ENCODE results near the gene CPLX4. TPM values are rescaled to one million over a fixed set of nuclear protein-coding genes. Genes with fewer than 3 reads are reported as not detected.

Gene CPLX4
- total and polyA plus RNA-seq, 2 donors (not counting 3 experiments of a cell fraction or from before 2014, with no cell fraction given) = not detected

DNA sequence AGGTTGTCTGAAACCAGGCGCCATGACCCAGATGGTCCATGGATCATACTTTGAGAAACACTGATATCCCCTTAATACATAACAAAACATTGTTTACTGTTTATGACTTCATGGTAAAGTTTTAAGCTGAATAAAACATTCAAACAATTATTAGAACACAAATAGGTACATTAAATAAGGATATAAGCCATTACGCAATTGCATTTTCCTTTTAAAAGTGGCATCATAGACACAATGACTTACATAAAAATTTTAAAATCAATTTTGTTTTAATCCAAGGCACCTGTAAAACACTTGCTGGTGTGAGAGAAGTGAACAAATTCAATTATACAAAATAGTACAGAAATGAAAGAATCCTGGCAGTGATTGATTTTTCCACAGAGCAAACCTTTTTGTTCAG, 10.2 kb upstream of the CPLX4 start:
- intact Hi-C loops (cut with micrococcal nuclease) (no loop called here), dilution Hi-C loops (cut with MboI; ENCODE audit: extremely low pct_ligation_motif_present, low sequenced_read_pairs) (no loop called here)
- Histone ChIP-seq H3K4me3 (replicated peaks in 1 of 3; ENCODE audit: insufficient read depth in 1 of 3, low read depth in 1 of 3, low read length in 3 of 3) (no peak overlapping the region), H3K27ac (ENCODE audit: insufficient read depth, low read depth, low read length) (no peak overlapping the region), H3K9me3 (replicated peaks; ENCODE audit: control insufficient read depth, insufficient read depth, low read length) (no peaks in the 10 kb centered on the region), H3K4me2 (ENCODE audit: insufficient read depth, low read length) (no peak overlapping the region), H3K9ac (replicated peaks; ENCODE audit: extremely low read depth, insufficient read depth, low read length) (no peak overlapping the region), H3K36me3 (ENCODE audit: control insufficient read depth in 2 of 2, extremely low read depth in 1 of 2, insufficient read depth in 2 of 2, low read length in 2 of 2) (peaks cover 7 to 25% of the 10 kb centered on the region in 2 experiments), H3K27me3 (ENCODE audit: control insufficient read depth in 2 of 2, insufficient read depth in 2 of 2, low read length in 2 of 2) (no peaks in the 10 kb centered on the region), H3K79me2 (ENCODE audit: control insufficient read depth, insufficient read depth, low read length) (no peaks in the 10 kb centered on the region), H2AFZ (ENCODE audit: low read depth, low read length) (no peak overlapping the region), H3K4me1 (ENCODE audit: control insufficient read depth, extremely low read depth, insufficient read depth, low read length) (no peaks in the 10 kb centered on the region), H3K9me1 (replicated peaks; ENCODE audit: control insufficient read depth, extremely low read depth, insufficient read depth, low read length) (no peaks in the 10 kb centered on the region), H4K20me1 (replicated peaks; ENCODE audit: control insufficient read depth, extremely low read depth, insufficient read depth, low read length) (no peaks in the 10 kb centered on the region)
- TF ChIP-seq FOS (IDR thresholded peaks at IDR 0.05; ENCODE audit: borderline replicate concordance, insufficient read depth, low read length) = no peak
- TF ChIP-seq EZH2 (IDR thresholded peaks at IDR 0.05; ENCODE audit: borderline replicate concordance, low read depth, low read length, severe bottlenecking) = no peak
- TF ChIP-seq MYC (IDR thresholded peaks at IDR 0.05; ENCODE audit: low read depth, low read length) = no peak
- BruUV-seq (replicated peaks) = no TSS peak
- CTCF ChIA-PET = interaction anchor here (1.0 kb wide), 1 partner anchor 21 kb away, joined by 3 read pairs; no protein-coding TSS in a partner anchor
- no peak for FAIRE-seq
- no peak for DNase-seq (ENCODE audit: low read depth, low spot score)
- POLR2A ChIA-PET = no interaction called here

- no peak for FAIRE-seq
- H3K27ac ChIP-seq (ENCODE audit: insufficient read depth, low read depth, low read length) = no peak overlapping the region
- peaks cover 4 to 17% of the 10 kb centered on the region in 2 experiments for H3K36me3 ChIP-seq (ENCODE audit: control insufficient read depth in 2 of 2, extremely low read depth in 1 of 2, insufficient read depth in 2 of 2, low read length in 2 of 2)
- H3K4me2 ChIP-seq (ENCODE audit: insufficient read depth, low read length) = no peak overlapping the region
- TF ChIP-seq FOS (IDR thresholded peaks at IDR 0.05; ENCODE audit: borderline replicate concordance, insufficient read depth, low read length) (no peak), MYC (IDR thresholded peaks at IDR 0.05; ENCODE audit: low read depth, low read length) (no peak), EZH2 (IDR thresholded peaks at IDR 0.05; ENCODE audit: borderline replicate concordance, low read depth, low read length, severe bottlenecking) (no peak), CTCF (IDR thresholded peaks at IDR 0.05; ENCODE audit: extremely low read depth in 1 of 2, insufficient read depth in 1 of 2, low read depth in 1 of 2, low read length in 2 of 2) (no peak), POLR2AphosphoS5 (IDR thresholded peaks at IDR 0.05; ENCODE audit: insufficient read depth, low read depth, low read length) (no peak), GATA2 (IDR thresholded peaks at IDR 0.05; ENCODE audit: insufficient read depth, insufficient read length, low read depth, low read length) (no peak), JUN (IDR thresholded peaks at IDR 0.05; ENCODE audit: borderline replicate concordance, insufficient read depth, insufficient read length, low read depth) (no peak), POLR2A (IDR thresholded peaks at IDR 0.05; ENCODE audit: low read depth, low read length) (no peak)
- TF ChIP-seq, protein P1, sequence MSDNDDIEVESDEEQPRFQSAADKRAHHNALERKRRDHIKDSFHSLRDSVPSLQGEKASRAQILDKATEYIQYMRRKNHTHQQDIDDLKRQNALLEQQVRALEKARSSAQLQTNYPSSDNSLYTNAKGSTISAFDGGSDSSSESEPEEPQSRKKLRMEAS (IDR thresholded peaks at IDR 0.05; ENCODE audit: insufficient read depth, insufficient read length) = no peak
- H3K4me1 ChIP-seq (ENCODE audit: control insufficient read depth, extremely low read depth, insufficient read depth, low read length) = no peaks in the 10 kb centered on the region
- ChIA-PET POLR2A (no interaction called here), CTCF (interaction anchor here (1.0 to 1.5 kb wide), 4 partner anchors 16 to 134 kb away, joined by 3 to 8 read pairs (median 4); no protein-coding TSS in a partner anchor)
- H3K79me2 ChIP-seq (ENCODE audit: control insufficient read depth, insufficient read depth, low read length) = no peaks in the 10 kb centered on the region
- H2AFZ ChIP-seq (ENCODE audit: low read depth, low read length) = no peak overlapping the region
- dilution Hi-C loops (cut with MboI; ENCODE audit: extremely low pct_ligation_motif_present, low sequenced_read_pairs) (no loop called here), intact Hi-C loops (cut with micrococcal nuclease) (no loop called here)
- no peaks in the 10 kb centered on the region for H3K27me3 ChIP-seq (ENCODE audit: control insufficient read depth in 2 of 2, insufficient read depth in 2 of 2, low read length in 2 of 2)
- H3K9me3 ChIP-seq (replicated peaks; ENCODE audit: control insufficient read depth, insufficient read depth, low read length) = no peaks in the 10 kb centered on the region
- H3K9ac ChIP-seq (replicated peaks; ENCODE audit: extremely low read depth, insufficient read depth, low read length) = no peak overlapping the region
- BruUV-seq (replicated peaks) = no TSS peak
- no peak overlapping the region for H3K4me3 ChIP-seq (replicated peaks in 1 of 3; ENCODE audit: insufficient read depth in 1 of 3, low read depth in 1 of 3, low read length in 3 of 3)
- H3K9me1 ChIP-seq (replicated peaks; ENCODE audit: control insufficient read depth, extremely low read depth, insufficient read depth, low read length) = no peaks in the 10 kb centered on the region
- no peak for DNase-seq (ENCODE audit: low read depth, low spot score)
- no peaks in the 10 kb centered on the region for H4K20me1 ChIP-seq (replicated peaks; ENCODE audit: control insufficient read depth, extremely low read depth, insufficient read depth, low read length)
Measured at GRCh38 chr18:59325965-59326364, 7.5 kb upstream of the CPLX4 start.
